ENCODE measurements around the gene BEGAIN. TPM values are rescaled to one million over a fixed set of nuclear protein-coding genes. Genes with fewer than 3 reads are reported as not detected.

Gene BEGAIN
- total RNA-seq, 4 donors from 2014 or later, result 0.47 to 1.5 (median 0.53) TPM; not detected in 1

GRCh38 chr14:100616854-100617409, 29.7 kb upstream of the BEGAIN start:
- Histone ChIP-seq H3K4me1 (peaks cover 0 to 20% (median 0%) of the 10 kb centered on the region in 3 donors), H3K9me3 (no peaks in the 10 kb centered on the region), H3K36me3 (no peaks in the 10 kb centered on the region), H3K27ac (no peak overlapping the region), H3K27me3 (peaks cover 0 to 46% (median 0%) of the 10 kb centered on the region in 4 donors), H3K4me3 (no peak overlapping the region)
- 61 to 72% methylated on average over 9 of the region's 10 CpGs for WGBS, 2 donors
- TF ChIP-seq POLR2A (IDR thresholded peaks at IDR 0.05) (no peak), CTCF (IDR thresholded peaks at IDR 0.05) (no peak)
- intact Hi-C loops (cut with DNase I), result no loop called here
- no peak for DNase-seq

GRCh38 chr14:100615736-100616695, 28.8 kb upstream of the BEGAIN start:
- Histone ChIP-seq H3K27ac (no peak overlapping the region), H3K4me1 (peaks cover 0 to 19% (median 0%) of the 10 kb centered on the region in 3 donors), H3K4me3 (no peak overlapping the region), H3K27me3 (peaks cover 0 to 42% (median 0%) of the 10 kb centered on the region in 4 donors), H3K9me3 (no peaks in the 10 kb centered on the region), H3K36me3 (no peaks in the 10 kb centered on the region)
- TF ChIP-seq CTCF (IDR thresholded peaks at IDR 0.05), result no peak
- TF ChIP-seq POLR2A (IDR thresholded peaks at IDR 0.05), result no peak
- no peak for DNase-seq
- WGBS, 2 donors, result 77 to 84% methylated on average over 21 to 23 of the region's 25 CpGs
- intact Hi-C loops (cut with DNase I), result no loop called here

DNA sequence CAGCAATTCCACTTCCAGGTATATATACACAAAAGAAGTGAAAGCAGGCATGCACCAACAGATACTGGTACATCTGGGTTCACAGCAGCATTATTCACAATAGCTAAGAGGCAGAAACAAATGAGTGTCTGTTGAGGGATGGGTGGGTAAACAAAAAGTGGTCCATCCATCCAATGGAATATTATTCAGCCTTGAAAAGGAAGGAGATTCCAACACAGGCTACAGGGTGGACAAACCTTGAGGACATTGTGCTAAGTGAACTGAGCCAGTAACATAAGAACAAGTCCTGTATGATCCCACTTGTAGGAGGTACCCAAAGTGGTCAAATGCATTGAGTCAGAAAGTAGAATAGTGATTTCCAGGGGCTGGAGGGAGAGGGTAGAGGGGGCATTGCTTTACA, 27.6 kb upstream of the BEGAIN start:
- Histone ChIP-seq H3K9me3 (no peaks in the 10 kb centered on the region), H3K4me1 (peaks cover 0 to 19% (median 0%) of the 10 kb centered on the region in 3 donors), H3K36me3 (no peaks in the 10 kb centered on the region), H3K4me3 (no peak overlapping the region), H3K27me3 (peaks cover 0 to 36% (median 0%) of the 10 kb centered on the region in 4 donors), H3K27ac (no peak overlapping the region)
- intact Hi-C loops (cut with DNase I), result no loop called here
- TF ChIP-seq CTCF (IDR thresholded peaks at IDR 0.05) (no peak), POLR2A (IDR thresholded peaks at IDR 0.05) (no peak)
- no peak for DNase-seq

DNA sequence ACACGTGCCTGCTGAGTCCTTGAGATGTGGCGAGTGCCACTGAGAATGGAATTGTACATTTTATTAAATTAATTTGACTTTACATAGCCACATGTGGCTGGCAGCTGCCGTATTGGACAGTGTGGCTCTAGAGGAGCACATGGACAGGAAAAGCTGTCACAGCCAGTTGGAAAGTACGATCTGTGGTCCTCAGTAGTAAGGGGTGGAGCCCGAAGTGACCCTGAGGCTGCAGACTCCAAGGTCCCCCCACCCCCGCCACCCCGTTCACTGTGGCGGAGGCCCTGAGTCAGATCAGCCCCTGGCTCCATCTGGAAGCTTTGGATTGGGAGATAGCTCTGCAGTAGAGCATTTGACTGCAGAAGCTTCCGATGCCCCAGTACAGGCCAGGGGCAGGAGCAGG, 25.8 kb upstream of the BEGAIN start:
- no peak overlapping the region for H3K27ac ChIP-seq
- peaks cover 0 to 9% (median 0%) of the 10 kb centered on the region in 3 donors for H3K4me1 ChIP-seq
- WGBS, 2 donors, result 64 to 69% methylated on average over 5 to 6 of the region's 9 CpGs
- peaks cover 0 to 38% (median 0%) of the 10 kb centered on the region in 4 donors for H3K27me3 ChIP-seq
- H3K4me3 ChIP-seq, result no peak overlapping the region
- intact Hi-C loops (cut with DNase I), result no loop called here
- no peaks in the 10 kb centered on the region for H3K9me3 ChIP-seq
- TF ChIP-seq POLR2A (IDR thresholded peaks at IDR 0.05) (no peak), CTCF (IDR thresholded peaks at IDR 0.05) (no peak)
- no peak for DNase-seq
- no peaks in the 10 kb centered on the region for H3K36me3 ChIP-seq

All from esophagus squamous epithelium (tissue), 5 donors.